ENCODE data around the gene MYOM3.

DNA sequence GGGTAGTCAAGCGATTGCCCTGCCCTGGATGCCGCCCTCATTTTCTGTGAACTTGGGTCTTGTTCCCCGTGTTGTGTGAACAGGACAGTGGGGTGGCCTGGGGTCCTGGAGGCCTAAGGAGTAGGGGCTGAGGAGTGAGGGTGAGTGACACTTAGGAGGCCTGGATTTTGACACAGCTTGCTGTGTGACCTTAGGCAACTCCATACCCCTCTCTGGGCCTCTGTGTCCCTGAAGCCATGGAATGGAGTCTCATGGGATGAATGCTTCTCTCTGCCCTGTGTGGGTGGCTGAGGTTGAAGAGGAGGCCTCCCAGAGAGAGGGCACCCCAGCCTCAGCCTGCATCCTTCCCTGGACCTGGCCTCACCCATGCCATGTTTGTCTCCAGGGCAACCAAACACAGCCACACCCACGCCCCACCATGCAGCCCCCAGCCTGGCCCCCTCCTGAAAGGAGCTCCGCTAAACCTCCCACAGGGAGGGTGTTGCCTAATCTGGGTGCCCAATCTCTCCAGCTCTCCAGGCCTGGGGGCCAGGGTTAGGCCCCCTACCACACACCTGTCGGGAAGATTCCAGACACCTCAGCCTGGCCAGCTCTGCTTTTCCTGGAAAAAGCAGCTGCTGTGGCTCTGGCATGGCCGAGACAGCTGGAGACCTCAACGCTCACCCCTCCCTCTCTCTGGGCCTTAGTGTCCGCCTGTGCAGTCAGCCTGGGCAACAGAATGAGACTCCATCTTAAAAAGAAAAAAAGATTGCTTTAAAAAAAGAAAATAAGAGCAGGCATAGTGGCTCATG, 9.9 kb downstream of the MYOM3 start:
- TF ChIP-seq, protein P1, sequence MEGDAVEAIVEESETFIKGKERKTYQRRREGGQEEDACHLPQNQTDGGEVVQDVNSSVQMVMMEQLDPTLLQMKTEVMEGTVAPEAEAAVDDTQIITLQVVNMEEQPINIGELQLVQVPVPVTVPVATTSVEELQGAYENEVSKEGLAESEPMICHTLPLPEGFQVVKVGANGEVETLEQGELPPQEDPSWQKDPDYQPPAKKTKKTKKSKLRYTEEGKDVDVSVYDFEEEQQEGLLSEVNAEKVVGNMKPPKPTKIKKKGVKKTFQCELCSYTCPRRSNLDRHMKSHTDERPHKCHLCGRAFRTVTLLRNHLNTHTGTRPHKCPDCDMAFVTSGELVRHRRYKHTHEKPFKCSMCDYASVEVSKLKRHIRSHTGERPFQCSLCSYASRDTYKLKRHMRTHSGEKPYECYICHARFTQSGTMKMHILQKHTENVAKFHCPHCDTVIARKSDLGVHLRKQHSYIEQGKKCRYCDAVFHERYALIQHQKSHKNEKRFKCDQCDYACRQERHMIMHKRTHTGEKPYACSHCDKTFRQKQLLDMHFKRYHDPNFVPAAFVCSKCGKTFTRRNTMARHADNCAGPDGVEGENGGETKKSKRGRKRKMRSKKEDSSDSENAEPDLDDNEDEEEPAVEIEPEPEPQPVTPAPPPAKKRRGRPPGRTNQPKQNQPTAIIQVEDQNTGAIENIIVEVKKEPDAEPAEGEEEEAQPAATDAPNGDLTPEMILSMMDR (IDR thresholded peaks at IDR 0.05), result no peak
- no peak for TF ChIP-seq POLR2AphosphoS5 (IDR thresholded peaks at IDR 0.05; ENCODE audit: low read depth, low read length)
